ENCODE data around the gene FMNL2. TPM values are rescaled to one million over a fixed set of nuclear protein-coding genes. Genes with fewer than 3 reads are reported as not detected.
A peak's percentile ranks its signal among the peaks of the same experiment; 100 is the strongest.

The FMNL2 gene
- total RNA-seq, 1 experiment from 2014 or later, result 38.2 TPM

GRCh38 chr2:152555048-152555447 lies 220.1 kb downstream of the FMNL2 start:
- Mint-ChIP-seq H3K27me3 (ENCODE audit: insufficient read depth, unreplicated experiment) (no peaks in the 10 kb centered on the region), H3K4me1 (ENCODE audit: low read depth, unreplicated experiment) (peaks cover 6% of the 10 kb centered on the region), H3K36me3 (ENCODE audit: insufficient read depth, unreplicated experiment) (peaks cover 15% of the 10 kb centered on the region), H3K9me3 (ENCODE audit: unreplicated experiment) (no peaks in the 10 kb centered on the region), H3K4me3 (ENCODE audit: unreplicated experiment) (no peak overlapping the region), H3K27ac (ENCODE audit: unreplicated experiment) (no peak overlapping the region)
- CTCF ChIA-PET, result interaction anchor here (0.8 kb wide), 1 partner anchor 355 kb away, joined by 3 read pairs; no protein-coding TSS in a partner anchor
- Histone ChIP-seq H3K4me3 (ENCODE audit: low read depth, low read length) (no peak overlapping the region), H3K36me3 (ENCODE audit: control insufficient read depth, insufficient read depth, low read length) (no peaks in the 10 kb centered on the region), H3K9me3 (no peaks in the 10 kb centered on the region), H3K4me1 (peaks cover 2% of the 10 kb centered on the region; the same call in 1 of the 2 replicates), H3K27me3 (replicated peaks; ENCODE audit: control insufficient read depth, insufficient read depth, low read length) (no peaks in the 10 kb centered on the region)
- TF ChIP-seq CTCF (IDR thresholded peaks at IDR 0.05; ENCODE audit: insufficient read depth in 1 of 2, low read depth in 1 of 2, low read length in 1 of 2, severe bottlenecking in 1 of 2, unreplicated experiment in 1 of 2), result peak; percentile 41 to 69
- peak in 1 of 2 experiments; percentile 28 for DNase-seq
- BruUV-seq (replicated peaks), result no TSS peak
- intact Hi-C loops (cut with micrococcal nuclease; ENCODE audit: unreplicated experiment), result loop anchor here (1.0 to 5.0 kb wide), 3 partner anchors 218 to 379 kb away; partner anchors contain the start of gene FMNL2
- POLR2A ChIA-PET, result no interaction called here

- intact Hi-C loops (cut with micrococcal nuclease; ENCODE audit: unreplicated experiment), result loop anchor here (5.0 kb wide), 1 partner anchor 219 kb away; the partner anchor contains the start of gene FMNL2
- Mint-ChIP-seq H3K4me1 (ENCODE audit: low read depth, unreplicated experiment) (no peaks in the 10 kb centered on the region), H3K9me3 (ENCODE audit: unreplicated experiment) (no peaks in the 10 kb centered on the region), H3K4me3 (ENCODE audit: unreplicated experiment) (no peak overlapping the region), H3K27me3 (ENCODE audit: insufficient read depth, unreplicated experiment) (no peaks in the 10 kb centered on the region), H3K36me3 (ENCODE audit: insufficient read depth, unreplicated experiment) (peaks cover 18% of the 10 kb centered on the region), H3K27ac (ENCODE audit: unreplicated experiment) (no peak overlapping the region)
- Histone ChIP-seq H3K9me3 (no peaks in the 10 kb centered on the region), H3K36me3 (ENCODE audit: control insufficient read depth, insufficient read depth, low read length) (no peaks in the 10 kb centered on the region), H3K4me1 (no peaks in the 10 kb centered on the region), H3K4me3 (ENCODE audit: low read depth, low read length) (no peak overlapping the region), H3K27me3 (replicated peaks; ENCODE audit: control insufficient read depth, insufficient read depth, low read length) (no peaks in the 10 kb centered on the region)
- no peak for TF ChIP-seq CTCF (IDR thresholded peaks at IDR 0.05; ENCODE audit: insufficient read depth in 1 of 2, low read depth in 1 of 2, low read length in 1 of 2, severe bottlenecking in 1 of 2, unreplicated experiment in 1 of 2)
- ChIA-PET CTCF (no interaction called here), POLR2A (no interaction called here)
- no peak for DNase-seq
- BruUV-seq (replicated peaks), result no TSS peak
Observed at GRCh38 chr2:152556506-152556905, 221.5 kb downstream of the FMNL2 start.

DNA sequence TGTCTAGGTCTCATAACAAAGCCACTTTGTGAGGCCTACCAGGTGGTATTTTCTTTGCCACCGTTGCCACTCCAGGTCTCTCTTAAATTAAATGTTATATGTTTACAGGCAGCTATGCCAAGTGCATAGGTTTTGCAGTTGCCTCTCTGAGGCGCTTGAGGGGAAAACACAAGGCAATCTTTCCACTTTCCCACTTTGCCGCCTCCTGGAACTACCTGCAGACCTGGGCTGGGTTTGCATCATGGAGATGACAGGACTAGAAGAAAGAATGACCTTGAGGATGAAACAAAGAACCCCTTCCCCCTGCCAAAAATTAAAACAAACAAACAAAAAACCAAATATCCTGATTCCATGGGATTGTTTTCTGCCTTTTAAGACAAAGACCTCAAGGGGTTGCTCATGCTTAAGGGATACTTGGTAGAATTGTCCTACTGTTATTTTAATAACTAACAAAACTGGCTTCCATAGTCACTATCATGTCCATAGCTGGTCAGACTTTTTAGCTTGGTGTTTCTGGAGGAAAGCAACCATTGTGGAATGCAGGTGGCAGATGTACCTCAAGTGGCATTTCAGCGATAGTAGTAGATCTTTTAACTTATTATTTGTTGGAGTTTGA lies 222.4 kb downstream of the FMNL2 start:
- H3K27ac Mint-ChIP-seq (ENCODE audit: unreplicated experiment), result no peak overlapping the region
- no peaks in the 10 kb centered on the region for H3K4me1 Mint-ChIP-seq (ENCODE audit: low read depth, unreplicated experiment)
- H3K9me3 ChIP-seq, result no peaks in the 10 kb centered on the region
- no peak overlapping the region for H3K4me3 ChIP-seq (ENCODE audit: low read depth, low read length)
- no TSS peak for BruUV-seq (replicated peaks)
- POLR2A ChIA-PET, result no interaction called here
- H3K27me3 ChIP-seq (replicated peaks; ENCODE audit: control insufficient read depth, insufficient read depth, low read length), result no peaks in the 10 kb centered on the region
- CTCF ChIA-PET, result no interaction called here
- no peaks in the 10 kb centered on the region for H3K9me3 Mint-ChIP-seq (ENCODE audit: unreplicated experiment)
- DNase-seq, result no peak
- intact Hi-C loops (cut with micrococcal nuclease; ENCODE audit: unreplicated experiment), result loop anchor here (5.0 kb wide), 1 partner anchor 220 kb away; the partner anchor contains the start of gene FMNL2
- H3K36me3 Mint-ChIP-seq (ENCODE audit: insufficient read depth, unreplicated experiment), result peaks cover 24% of the 10 kb centered on the region
- TF ChIP-seq CTCF (IDR thresholded peaks at IDR 0.05; ENCODE audit: insufficient read depth in 1 of 2, low read depth in 1 of 2, low read length in 1 of 2, severe bottlenecking in 1 of 2, unreplicated experiment in 1 of 2), result no peak
- H3K36me3 ChIP-seq (ENCODE audit: control insufficient read depth, insufficient read depth, low read length), result no peaks in the 10 kb centered on the region
- H3K4me3 Mint-ChIP-seq (ENCODE audit: unreplicated experiment), result no peak overlapping the region
- H3K27me3 Mint-ChIP-seq (ENCODE audit: insufficient read depth, unreplicated experiment), result no peaks in the 10 kb centered on the region
- no peaks in the 10 kb centered on the region for H3K4me1 ChIP-seq
